Loucy (cell line): Measurements from ENCODE around the gene CCR4.

Source experiments
- EZH2phosphoT487 ChIP-seq: fragments of 200-600 bp; IDR thresholded peaks from 2 replicates; pipeline ENCODE4 v1.6.1; 2018; ENCODE audit warnings: antibody characterized with exemption, mild to moderate bottlenecking, moderate library complexity, borderline replicate concordance
- TF ChIP-seq, protein P1 (sequence below): fragments of 200-600 bp; sonication (generic); conservative IDR thresholded peaks from 2 replicates; pipeline ENCODE4 v1.5.1; 2014; ENCODE audit warnings: mild to moderate bottlenecking, antibody characterized with exemption, low read length

DNA sequence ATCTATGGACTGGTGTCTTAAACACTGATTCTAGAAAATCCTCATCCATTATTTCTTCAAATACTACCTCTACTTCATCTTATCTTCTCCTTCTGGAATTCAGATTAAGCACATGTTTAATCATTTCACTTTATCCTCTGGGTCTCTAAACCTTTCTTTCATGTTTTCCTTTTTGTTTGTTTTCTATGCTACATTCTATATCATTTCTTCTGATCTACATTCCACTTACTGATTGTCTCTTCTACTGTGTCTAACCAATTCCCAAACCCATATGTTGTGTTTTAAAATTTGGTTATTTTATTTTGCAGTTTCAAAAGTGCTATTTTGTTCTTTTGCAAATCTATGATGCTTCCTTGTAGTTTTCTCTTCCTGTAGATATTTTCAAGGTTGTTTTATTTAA lies 31.7 kb downstream of the CCR4 start:
- TF ChIP-seq, protein P1, sequence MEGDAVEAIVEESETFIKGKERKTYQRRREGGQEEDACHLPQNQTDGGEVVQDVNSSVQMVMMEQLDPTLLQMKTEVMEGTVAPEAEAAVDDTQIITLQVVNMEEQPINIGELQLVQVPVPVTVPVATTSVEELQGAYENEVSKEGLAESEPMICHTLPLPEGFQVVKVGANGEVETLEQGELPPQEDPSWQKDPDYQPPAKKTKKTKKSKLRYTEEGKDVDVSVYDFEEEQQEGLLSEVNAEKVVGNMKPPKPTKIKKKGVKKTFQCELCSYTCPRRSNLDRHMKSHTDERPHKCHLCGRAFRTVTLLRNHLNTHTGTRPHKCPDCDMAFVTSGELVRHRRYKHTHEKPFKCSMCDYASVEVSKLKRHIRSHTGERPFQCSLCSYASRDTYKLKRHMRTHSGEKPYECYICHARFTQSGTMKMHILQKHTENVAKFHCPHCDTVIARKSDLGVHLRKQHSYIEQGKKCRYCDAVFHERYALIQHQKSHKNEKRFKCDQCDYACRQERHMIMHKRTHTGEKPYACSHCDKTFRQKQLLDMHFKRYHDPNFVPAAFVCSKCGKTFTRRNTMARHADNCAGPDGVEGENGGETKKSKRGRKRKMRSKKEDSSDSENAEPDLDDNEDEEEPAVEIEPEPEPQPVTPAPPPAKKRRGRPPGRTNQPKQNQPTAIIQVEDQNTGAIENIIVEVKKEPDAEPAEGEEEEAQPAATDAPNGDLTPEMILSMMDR: no peak
- no peak for TF ChIP-seq EZH2phosphoT487
